Measurements from ENCODE around the gene XRCC1.
"Not testable (repeated sequence)": the region's sequence is repeated elsewhere in the genome, so short reads cannot be mapped to it uniquely, and the experiment has no call there.

The XRCC1 gene

DNA sequence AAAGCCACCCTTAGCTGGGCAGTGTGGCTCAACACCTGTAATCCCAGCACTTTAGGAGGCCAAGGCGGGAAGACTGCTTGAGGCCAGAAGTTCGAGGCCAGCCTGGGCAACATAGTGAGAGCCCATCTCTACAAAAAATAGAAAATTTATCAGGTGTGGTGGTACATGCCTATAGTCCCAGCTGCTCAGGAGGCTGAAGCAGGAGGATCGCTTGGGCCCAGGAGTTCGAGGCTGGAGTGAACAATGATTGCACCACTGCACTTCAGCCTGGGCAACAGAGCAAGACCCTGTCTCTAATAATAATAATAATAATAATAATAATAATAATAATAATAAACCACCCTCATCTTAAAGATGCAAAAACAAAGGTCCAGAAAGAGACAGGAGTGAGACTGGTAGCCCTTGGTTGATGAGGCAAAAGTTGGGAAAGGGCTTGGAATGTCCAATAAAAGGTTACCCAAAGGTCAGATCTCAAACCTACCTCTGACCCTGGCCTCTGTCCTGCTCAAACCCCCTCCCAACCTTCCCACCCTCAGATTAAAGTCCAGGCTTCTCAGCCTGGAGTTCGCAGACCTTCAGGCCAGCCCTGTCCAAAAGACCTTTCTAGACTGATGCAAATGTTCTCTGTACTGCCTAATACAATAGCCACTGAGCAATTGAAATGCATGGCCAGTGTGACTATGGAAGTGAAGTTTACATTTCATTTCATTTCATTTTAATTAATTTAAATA, 33.2 kb downstream of the XRCC1 start:
- no peak for DNase-seq

GRCh38 chr19:43540381-43540780, 34.9 kb downstream of the XRCC1 start:
- no peak for DNase-seq

DNA sequence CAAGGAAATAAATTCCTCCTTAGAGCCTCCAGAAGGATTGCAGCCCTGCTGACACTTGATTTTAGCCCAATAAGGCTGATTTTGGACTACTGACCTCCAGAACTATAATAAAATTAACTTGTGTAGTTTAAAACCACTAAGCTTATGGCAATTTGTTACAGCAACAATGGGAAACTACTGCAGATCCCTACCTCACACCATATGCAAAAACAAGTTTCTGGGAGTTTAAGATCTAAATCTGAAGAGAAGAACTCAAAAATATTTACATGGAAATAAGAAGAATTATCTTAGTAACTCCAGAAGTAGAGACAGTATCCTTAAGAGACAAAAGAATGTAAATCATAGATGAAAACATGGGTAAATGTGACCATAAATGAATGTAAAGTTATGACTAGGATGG, 36.4 kb downstream of the XRCC1 start:
- DNase-seq: no peak

- no peak for DNase-seq
Observed at GRCh38 chr19:43534816-43535761, 40.2 kb downstream of the XRCC1 start.

DNA sequence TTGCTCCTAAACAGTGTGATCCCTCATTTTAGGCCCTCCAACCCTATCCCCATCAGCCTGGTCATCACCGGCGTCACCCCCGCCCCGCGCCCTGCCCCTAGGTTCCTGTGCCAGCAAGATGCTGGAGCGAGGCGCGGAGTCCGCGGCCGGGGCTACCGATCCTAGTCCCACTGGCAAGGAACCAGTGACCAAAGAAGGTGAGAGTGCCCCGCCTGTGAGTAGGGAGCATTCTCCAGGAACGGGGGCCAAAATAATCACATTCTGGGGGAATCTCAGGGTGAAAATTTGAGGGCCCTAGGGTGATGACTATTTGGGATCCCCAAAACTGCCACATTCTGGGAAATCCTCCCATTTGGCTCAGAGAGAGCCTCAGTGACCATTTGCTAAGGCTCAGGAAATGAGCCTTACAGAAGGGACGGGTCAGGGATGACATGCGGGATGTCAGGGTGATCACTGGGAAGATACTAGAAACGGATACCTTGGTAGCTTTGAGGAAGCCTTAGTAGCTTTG, 41.0 kb downstream of the XRCC1 start:
- DNase-seq: no peak

DNA sequence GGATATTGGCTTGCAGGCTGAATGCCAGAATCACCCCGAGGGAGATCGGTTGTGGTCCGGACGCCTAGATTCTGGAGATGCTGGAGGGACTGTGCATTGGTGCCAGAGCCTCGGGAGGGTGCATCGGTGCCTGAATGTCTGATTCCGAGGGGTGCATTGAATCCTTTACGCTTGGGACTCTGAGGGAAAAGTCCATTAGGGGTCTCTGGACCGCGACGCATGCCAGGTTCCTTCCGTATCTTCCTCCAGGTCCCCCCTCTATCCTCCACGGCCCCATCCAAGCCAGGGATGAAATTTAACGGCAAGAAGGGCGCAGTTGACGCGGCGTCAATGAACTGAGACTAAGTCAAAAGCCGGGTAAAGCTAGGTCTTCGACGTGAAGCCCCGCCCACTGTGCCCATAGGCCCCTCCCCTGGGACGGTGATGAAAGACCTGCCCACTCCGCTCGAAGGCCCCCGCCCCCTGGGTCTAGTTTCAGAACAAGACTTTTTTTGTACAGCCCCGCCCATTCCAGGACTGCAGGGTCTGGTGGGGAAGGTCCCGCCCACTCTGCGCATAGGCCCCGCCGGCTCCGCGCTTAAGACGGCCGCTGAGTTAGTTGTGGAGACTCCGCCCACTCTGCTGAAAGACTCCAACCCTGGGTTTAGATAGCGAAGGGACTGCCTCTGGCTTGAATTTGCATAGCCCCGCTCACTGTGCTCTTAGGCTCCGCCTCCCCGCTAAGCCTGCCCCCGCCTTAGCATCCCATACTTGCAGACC, 41.6 kb downstream of the XRCC1 start:
- peak; percentile 97 for DNase-seq

DNA sequence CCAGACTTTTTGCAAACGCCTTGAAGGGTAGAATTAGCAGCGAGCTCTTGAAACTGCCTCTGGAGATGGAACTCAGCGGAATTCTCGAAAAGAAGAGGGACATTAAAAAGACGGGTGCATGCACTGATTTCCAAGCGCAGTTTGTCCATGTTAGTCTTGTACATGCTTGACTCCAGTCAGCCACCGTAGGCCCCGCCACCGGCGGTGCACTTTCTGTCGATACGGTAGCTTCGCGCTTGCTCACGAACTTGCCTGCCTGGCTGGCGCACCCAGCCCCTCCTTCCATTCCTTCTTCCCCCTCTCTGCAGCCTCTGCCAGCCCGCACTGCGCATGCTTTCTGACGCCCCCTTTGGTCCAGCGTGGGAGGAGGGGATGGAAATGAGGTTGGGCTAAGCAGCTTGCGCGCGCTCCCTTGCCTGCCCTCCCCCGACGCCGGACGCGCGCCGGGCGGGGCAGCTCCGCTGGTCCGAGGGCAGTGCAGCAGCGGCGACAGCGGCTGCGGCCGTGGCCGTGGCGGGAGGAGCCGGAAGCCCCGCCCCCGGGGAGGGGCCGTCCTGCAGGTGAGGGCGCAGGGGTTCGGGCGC, 42.3 kb downstream of the XRCC1 start, which contains the start of gene ZNF575:
Gene ZNF575 (plus strand): TSS at position 227 of the 584 bp plus-strand sequence. CDS start 1,235 bp downstream, outside the sequence.
- DNase-seq: peak; percentile 88

- peak; percentile 67 for DNase-seq
Observed at GRCh38 chr19:43532571-43532961, 42.8 kb downstream of the XRCC1 start.

- DNase-seq: peak; percentile 58
Observed at GRCh38 chr19:43527860-43528622, 47.3 kb downstream of the XRCC1 start.

- DNase-seq: peak; percentile 63
Observed at GRCh38 chr19:43526884-43527859, 48.2 kb downstream of the XRCC1 start, which contains the start of gene ETHE1. TSS of gene ETHE1 (minus strand) at chr19:43527201. CDS start at chr19:43527177, 24 bp downstream.

- DNase-seq: no peak
Observed at GRCh38 chr19:43525836-43526771, 49.2 kb downstream of the XRCC1 start.

GRCh38 chr19:43524922-43525835, 50.1 kb downstream of the XRCC1 start:
- DNase-seq: peak; percentile 29

GRCh38 chr19:43523696-43524095, 51.6 kb downstream of the XRCC1 start:
- DNase-seq: not testable (repeated sequence)

DNA sequence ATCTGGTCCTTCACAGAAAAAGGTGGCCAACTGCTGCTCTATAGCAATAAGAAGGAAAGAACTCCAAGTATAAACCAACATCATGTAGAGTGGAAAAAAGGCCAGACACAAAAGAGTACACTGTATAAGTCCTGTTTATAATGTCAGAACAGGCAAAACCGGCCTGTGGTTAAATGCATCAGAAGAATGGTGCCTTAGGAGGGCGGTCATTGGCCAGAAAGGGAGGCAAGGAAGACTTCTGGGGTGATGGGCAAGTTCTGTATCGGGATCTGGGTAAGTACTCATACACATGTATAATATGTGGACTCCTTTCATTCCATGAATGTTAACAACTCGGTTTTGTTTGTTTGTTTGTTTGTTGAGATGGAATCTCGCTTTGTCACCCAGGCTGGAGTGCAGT, 52.4 kb downstream of the XRCC1 start:
- DNase-seq: no peak

DNA sequence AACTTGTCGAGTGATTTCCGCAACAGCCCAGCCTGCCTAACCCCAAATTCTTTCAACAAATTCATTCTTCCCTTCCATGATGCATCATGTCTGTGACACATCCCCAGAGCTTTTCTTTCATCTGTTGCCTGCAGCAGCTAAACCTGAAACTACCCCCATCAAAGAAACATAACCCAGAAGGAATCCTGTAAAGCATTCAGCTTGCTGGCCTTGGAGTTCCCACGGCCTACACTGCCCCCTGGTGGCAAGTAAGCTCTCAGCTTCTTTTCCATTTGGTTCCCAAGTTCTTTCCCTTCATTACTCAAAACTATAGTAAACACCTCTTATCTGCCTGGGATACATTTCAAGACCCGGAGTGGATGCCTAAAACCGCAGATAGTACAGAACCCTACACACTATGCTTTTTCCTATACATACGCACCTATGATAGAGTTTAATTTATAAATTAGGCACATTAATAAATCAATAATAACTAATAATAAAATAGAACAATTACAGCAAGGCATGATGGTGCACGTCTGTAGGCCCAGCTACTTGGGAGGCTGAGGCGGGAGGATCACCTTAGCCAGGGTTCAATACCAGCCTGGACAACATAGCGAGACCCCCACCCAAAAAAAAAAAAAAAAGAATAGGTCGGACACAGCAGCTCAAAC, 55.8 kb downstream of the XRCC1 start:
- DNase-seq: peak; percentile 79

- no peak for DNase-seq
Observed at GRCh38 chr19:43518051-43518450, 57.3 kb downstream of the XRCC1 start.

DNA sequence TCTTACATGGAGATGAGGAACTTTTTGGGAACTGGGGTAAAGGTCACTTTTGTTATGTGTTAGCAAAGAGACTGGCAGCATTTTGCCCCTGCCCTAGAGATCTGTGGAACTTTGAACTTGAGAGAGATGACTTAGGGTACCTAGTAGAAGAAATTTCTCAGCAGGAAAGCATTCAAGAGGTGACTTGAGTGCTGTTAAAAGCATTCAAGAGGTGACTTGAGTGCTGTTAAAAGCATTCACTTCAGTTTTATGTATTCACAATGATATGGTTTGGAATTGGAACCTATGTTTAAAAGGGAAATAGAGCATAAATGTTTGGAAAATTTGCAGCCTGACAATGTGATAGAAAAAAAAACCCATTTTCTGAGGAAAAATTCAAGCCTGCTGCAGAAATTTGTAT, 62.9 kb downstream of the XRCC1 start:
- not testable (repeated sequence) for DNase-seq
